ENCODE results near the gene AGRN. TPM values are rescaled to one million over a fixed set of nuclear protein-coding genes. Genes with fewer than 3 reads are reported as not detected.

The AGRN gene
- total RNA-seq, 2 experiments from 2014 or later, result 12.4 to 14.6 TPM

DNA sequence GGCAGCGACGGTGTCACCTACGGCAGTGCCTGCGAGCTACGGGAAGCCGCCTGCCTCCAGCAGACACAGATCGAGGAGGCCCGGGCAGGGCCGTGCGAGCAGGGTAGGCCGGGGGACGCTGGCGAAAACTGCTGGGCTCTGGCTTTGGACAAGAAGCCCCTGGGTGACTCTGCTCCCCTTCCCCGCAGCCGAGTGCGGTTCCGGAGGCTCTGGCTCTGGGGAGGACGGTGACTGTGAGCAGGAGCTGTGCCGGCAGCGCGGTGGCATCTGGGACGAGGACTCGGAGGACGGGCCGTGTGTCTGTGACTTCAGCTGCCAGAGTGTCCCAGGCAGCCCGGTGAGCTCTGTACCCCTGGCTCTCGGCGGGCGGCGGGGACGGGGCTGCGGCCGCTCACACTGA is 24.0 kb downstream of the AGRN start:
- Mint-ChIP-seq H3K4me1 (ENCODE audit: low read depth) (peaks cover 14% of the 10 kb centered on the region), H3K27ac (no peak overlapping the region), H3K27me3 (ENCODE audit: low read depth) (no peaks in the 10 kb centered on the region), H3K9me3 (ENCODE audit: insufficient read depth) (no peaks in the 10 kb centered on the region), H3K36me3 (ENCODE audit: low read depth) (peaks cover 6% of the 10 kb centered on the region), H3K4me3 (no peak overlapping the region)
- DNase-seq (no peak), ATAC-seq (no peak)
- ChIA-PET POLR2A (no interaction called here), CTCF (interaction anchor here (1.6 kb wide), 1 partner anchor 11 kb away, joined by 6 read pairs; no protein-coding TSS in a partner anchor)

DNA sequence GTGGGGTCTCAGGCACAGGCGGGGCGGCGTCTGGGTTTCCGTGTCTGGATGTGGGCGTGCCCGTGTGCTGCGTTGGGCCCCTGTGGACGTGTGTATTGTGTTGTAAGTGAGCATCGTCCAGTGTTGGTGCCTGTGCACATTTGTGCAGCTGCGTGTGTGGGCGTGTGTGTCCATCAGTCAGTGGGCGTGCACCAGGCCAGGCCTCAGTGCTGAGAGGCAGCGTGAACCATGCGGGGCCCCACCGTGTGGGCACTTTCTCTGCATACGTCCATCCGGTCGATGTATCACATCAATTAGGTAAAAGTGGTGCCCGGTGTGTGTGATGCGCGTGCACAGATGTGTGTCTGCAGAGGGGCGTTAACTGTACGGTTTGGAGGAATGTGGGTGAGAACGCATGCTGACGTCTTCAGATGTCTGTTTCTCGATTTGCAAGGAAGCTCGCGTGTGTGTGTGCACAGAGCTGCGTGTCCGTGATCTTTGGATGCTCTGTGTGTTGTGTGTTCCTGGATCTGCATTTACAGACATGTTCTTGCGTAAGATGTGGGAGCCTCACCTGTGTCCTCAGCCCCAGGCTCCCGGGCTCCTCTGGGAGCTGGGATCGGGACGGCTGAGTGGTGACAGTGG is 24.6 kb downstream of the AGRN start:
- H3K36me3 Mint-ChIP-seq (ENCODE audit: low read depth), result peaks cover 6% of the 10 kb centered on the region
- H3K9me3 Mint-ChIP-seq (ENCODE audit: insufficient read depth), result no peaks in the 10 kb centered on the region
- no peaks in the 10 kb centered on the region for H3K27me3 Mint-ChIP-seq (ENCODE audit: low read depth)
- no peak for ATAC-seq
- no peak overlapping the region for H3K4me3 Mint-ChIP-seq
- DNase-seq, result no peak
- ChIA-PET CTCF (interaction anchor here (0.6 to 1.6 kb wide), 2 partner anchors 12 to 15 kb away, joined by 3 to 6 read pairs; no protein-coding TSS in a partner anchor), POLR2A (no interaction called here)
- H3K27ac Mint-ChIP-seq, result no peak overlapping the region
- H3K4me1 Mint-ChIP-seq (ENCODE audit: low read depth), result peaks cover 7% of the 10 kb centered on the region

DNA sequence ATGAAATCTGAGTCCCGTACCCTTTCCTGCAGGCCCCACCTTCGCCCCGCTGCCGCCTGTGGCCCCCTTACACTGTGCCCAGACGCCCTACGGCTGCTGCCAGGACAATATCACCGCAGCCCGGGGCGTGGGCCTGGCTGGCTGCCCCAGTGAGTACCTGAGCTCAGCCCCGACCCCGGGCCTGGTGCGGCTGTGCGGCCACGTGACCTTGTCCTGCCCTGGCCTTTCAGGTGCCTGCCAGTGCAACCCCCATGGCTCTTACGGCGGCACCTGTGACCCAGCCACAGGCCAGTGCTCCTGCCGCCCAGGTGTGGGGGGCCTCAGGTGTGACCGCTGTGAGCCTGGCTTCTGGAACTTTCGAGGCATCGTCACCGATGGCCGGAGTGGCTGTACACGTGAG is 25.2 kb downstream of the AGRN start:
- ChIA-PET POLR2A (no interaction called here), CTCF (interaction anchor here (0.6 to 1.6 kb wide), 2 partner anchors 12 to 14 kb away, joined by 3 to 6 read pairs; no protein-coding TSS in a partner anchor)
- Mint-ChIP-seq H3K27me3 (ENCODE audit: low read depth) (no peaks in the 10 kb centered on the region), H3K9me3 (ENCODE audit: insufficient read depth) (no peaks in the 10 kb centered on the region), H3K27ac (no peak overlapping the region), H3K4me1 (ENCODE audit: low read depth) (peaks cover 2% of the 10 kb centered on the region), H3K4me3 (no peak overlapping the region), H3K36me3 (ENCODE audit: low read depth) (peaks cover 6% of the 10 kb centered on the region)
- ATAC-seq (no peak), DNase-seq (no peak)

DNA sequence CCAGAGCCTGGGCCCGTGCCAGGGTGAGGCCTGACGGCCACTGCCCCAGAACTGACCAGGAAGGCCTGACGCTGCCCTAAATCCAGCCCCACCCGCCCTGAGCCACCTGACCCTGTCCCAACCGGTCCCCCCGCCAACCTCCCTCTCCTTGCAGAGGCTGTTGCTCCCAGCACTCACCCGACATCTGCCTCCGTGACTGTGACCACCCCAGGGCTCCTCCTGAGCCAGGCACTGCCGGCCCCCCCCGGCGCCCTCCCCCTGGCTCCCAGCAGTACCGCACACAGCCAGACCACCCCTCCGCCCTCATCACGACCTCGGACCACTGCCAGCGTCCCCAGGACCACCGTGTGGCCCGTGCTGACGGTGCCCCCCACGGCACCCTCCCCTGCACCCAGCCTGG is 26.3 kb downstream of the AGRN start:
- CTCF ChIA-PET, result no interaction called here
- Mint-ChIP-seq H3K36me3 (ENCODE audit: low read depth) (peaks cover 8% of the 10 kb centered on the region), H3K9me3 (ENCODE audit: insufficient read depth) (no peaks in the 10 kb centered on the region), H3K4me3 (no peak overlapping the region), H3K4me1 (ENCODE audit: low read depth) (no peaks in the 10 kb centered on the region), H3K27ac (no peak overlapping the region), H3K27me3 (ENCODE audit: low read depth) (no peaks in the 10 kb centered on the region)
- POLR2A ChIA-PET, result no interaction called here
- ATAC-seq (no peak), DNase-seq (no peak)

DNA sequence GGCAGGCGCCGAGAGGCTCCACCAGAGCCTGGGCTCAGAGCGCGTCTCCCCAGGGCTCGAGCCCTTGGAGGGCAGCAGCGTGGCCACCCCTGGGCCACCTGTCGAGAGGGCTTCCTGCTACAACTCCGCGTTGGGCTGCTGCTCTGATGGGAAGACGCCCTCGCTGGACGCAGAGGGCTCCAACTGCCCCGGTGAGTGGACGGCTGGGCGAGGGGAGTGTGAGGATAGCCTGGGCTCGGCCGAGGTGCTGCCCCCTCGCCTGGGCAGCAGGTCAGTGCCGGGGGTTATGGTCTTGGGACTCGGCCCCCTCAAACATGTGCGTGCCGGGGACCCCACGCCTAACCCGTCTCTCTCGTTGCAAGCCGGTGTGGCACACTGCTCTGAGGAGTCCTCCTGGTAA is 26.8 kb downstream of the AGRN start:
- Mint-ChIP-seq H3K27me3 (ENCODE audit: low read depth) (no peaks in the 10 kb centered on the region), H3K9me3 (ENCODE audit: insufficient read depth) (no peaks in the 10 kb centered on the region), H3K4me1 (ENCODE audit: low read depth) (no peaks in the 10 kb centered on the region), H3K27ac (no peak overlapping the region), H3K36me3 (ENCODE audit: low read depth) (peaks cover 8% of the 10 kb centered on the region), H3K4me3 (no peak overlapping the region)
- ATAC-seq (no peak), DNase-seq (no peak)
- POLR2A ChIA-PET, result no interaction called here
- CTCF ChIA-PET, result no interaction called here

DNA sequence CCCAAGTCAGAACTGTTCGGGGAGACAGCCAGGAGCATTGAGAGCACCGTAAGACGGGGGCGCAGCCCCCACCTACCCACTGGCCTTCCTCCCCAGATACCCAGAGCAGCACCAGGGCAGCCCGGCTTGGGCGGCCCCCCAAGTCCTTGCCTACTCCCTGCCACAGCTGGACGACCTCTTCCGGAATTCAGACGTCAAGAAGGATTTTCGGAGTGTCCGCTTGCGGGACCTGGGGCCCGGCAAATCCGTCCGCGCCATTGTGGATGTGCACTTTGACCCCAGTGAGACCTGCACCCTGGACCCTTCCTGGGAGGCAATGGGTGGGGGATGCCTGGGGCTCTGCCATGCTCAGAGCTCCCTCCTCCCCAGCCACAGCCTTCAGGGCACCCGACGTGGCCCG is 27.5 kb downstream of the AGRN start:
- Mint-ChIP-seq H3K27ac (no peak overlapping the region), H3K4me3 (no peak overlapping the region), H3K36me3 (ENCODE audit: low read depth) (peaks cover 11% of the 10 kb centered on the region), H3K27me3 (ENCODE audit: low read depth) (no peaks in the 10 kb centered on the region), H3K4me1 (ENCODE audit: low read depth) (no peaks in the 10 kb centered on the region), H3K9me3 (ENCODE audit: insufficient read depth) (no peaks in the 10 kb centered on the region)
- no peak for ATAC-seq
- DNase-seq, result no peak
- ChIA-PET POLR2A (no interaction called here), CTCF (no interaction called here)

DNA sequence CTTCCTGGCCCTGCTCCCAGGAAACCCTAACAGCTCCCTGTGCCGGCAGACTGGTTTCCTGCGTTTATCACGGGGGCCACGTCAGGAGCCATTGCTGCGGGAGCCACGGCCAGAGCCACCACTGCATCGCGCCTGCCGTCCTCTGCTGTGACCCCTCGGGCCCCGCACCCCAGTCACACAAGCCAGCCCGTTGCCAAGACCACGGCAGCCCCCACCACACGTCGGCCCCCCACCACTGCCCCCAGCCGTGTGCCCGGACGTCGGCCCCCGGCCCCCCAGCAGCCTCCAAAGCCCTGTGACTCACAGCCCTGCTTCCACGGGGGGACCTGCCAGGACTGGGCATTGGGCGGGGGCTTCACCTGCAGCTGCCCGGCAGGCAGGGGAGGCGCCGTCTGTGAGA is 28.0 kb downstream of the AGRN start:
- POLR2A ChIA-PET, result no interaction called here
- H3K4me3 Mint-ChIP-seq, result no peak overlapping the region
- H3K27me3 Mint-ChIP-seq (ENCODE audit: low read depth), result no peaks in the 10 kb centered on the region
- CTCF ChIA-PET, result no interaction called here
- H3K9me3 Mint-ChIP-seq (ENCODE audit: insufficient read depth), result no peaks in the 10 kb centered on the region
- ATAC-seq (no peak), DNase-seq (no peak)
- peaks cover 11% of the 10 kb centered on the region for H3K36me3 Mint-ChIP-seq (ENCODE audit: low read depth)
- H3K27ac Mint-ChIP-seq, result no peak overlapping the region
- H3K4me1 Mint-ChIP-seq (ENCODE audit: low read depth), result no peaks in the 10 kb centered on the region

DNA sequence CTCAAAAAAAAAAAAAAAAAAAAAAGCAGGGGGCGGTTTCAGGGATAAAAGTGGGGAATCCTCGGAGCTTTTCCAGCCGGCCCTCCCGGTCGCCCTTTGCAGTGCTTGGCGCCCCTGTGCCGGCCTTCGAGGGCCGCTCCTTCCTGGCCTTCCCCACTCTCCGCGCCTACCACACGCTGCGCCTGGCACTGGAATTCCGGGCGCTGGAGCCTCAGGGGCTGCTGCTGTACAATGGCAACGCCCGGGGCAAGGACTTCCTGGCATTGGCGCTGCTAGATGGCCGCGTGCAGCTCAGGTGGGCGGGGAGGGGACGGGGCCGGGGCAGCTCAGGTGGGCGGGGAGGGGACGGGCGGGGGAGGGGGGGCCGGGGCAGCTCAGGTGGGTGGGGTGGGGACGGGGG is 28.8 kb downstream of the AGRN start:
- Mint-ChIP-seq H3K4me3 (no peak overlapping the region), H3K9me3 (ENCODE audit: insufficient read depth) (no peaks in the 10 kb centered on the region), H3K27me3 (ENCODE audit: low read depth) (no peaks in the 10 kb centered on the region), H3K27ac (no peak overlapping the region), H3K4me1 (ENCODE audit: low read depth) (no peaks in the 10 kb centered on the region), H3K36me3 (ENCODE audit: low read depth) (peaks cover 8% of the 10 kb centered on the region)
- ChIA-PET CTCF (no interaction called here), POLR2A (no interaction called here)
- no peak for DNase-seq
- ATAC-seq, result no peak

DNA sequence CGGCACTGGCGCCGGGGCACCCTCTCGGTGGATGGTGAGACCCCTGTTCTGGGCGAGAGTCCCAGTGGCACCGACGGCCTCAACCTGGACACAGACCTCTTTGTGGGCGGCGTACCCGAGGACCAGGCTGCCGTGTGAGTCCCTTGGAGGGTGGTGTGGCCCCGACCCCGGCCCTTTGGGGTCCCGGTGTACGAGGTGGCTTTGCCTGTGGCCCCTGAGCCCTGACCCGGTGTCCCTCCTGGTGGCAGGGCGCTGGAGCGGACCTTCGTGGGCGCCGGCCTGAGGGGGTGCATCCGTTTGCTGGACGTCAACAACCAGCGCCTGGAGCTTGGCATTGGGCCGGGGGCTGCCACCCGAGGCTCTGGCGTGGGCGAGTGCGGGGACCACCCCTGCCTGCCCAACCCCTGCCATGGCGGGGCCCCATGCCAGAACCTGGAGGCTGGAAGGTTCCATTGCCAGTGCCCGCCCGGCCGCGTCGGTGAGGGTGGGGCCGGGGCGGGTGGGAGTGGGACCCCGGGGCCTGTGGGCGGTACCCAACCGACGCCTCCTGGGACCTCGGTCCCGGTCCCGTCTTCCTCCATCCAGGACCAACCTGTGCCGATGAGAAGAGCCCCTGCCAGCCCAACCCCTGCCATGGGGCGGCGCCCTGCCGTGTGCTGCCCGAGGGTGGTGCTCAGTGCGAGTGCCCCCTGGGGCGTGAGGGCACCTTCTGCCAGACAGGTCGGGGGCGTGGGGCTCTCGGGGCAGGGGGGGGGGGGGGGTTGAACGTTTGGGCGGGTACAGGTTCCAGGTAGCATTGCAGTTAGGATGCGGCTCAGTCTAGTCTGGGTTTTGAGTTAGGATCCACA is 29.6 kb downstream of the AGRN start:
- no peak overlapping the region for H3K4me3 Mint-ChIP-seq
- H3K27me3 Mint-ChIP-seq (ENCODE audit: low read depth), result no peaks in the 10 kb centered on the region
- H3K27ac Mint-ChIP-seq, result no peak overlapping the region
- ATAC-seq (no peak), DNase-seq (no peak)
- POLR2A ChIA-PET, result no interaction called here
- no peaks in the 10 kb centered on the region for H3K4me1 Mint-ChIP-seq (ENCODE audit: low read depth)
- no peaks in the 10 kb centered on the region for H3K9me3 Mint-ChIP-seq (ENCODE audit: insufficient read depth)
- CTCF ChIA-PET, result no interaction called here
- peaks cover 8% of the 10 kb centered on the region for H3K36me3 Mint-ChIP-seq (ENCODE audit: low read depth)

DNA sequence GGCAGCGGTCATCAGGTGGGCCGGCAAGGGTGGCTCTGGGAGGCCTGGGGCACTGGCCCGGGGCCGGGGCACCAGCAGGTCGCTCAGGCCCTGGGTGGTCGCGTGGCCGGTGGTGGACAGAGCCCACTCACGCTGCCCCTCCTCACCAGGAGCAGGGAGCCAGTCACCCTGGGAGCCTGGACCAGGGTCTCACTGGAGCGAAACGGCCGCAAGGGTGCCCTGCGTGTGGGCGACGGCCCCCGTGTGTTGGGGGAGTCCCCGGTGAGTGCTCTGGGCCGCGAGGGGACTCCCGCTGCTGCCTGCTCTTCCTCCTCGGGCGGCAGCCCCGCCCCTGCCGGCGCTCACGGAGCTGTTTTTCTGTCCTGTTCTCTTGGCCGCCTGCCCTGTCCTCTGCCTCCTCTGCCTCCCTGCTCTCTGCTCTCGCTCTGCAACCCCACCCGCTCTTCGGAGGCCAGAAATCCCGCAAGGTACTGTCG is 30.7 kb downstream of the AGRN start:
- ATAC-seq (no peak), DNase-seq (no peak)
- CTCF ChIA-PET, result no interaction called here
- Mint-ChIP-seq H3K9me3 (ENCODE audit: insufficient read depth) (no peaks in the 10 kb centered on the region), H3K27ac (no peak overlapping the region), H3K27me3 (ENCODE audit: low read depth) (no peaks in the 10 kb centered on the region), H3K36me3 (ENCODE audit: low read depth) (peaks cover 8% of the 10 kb centered on the region), H3K4me1 (ENCODE audit: low read depth) (no peaks in the 10 kb centered on the region), H3K4me3 (no peak overlapping the region)
- POLR2A ChIA-PET, result no interaction called here

DNA sequence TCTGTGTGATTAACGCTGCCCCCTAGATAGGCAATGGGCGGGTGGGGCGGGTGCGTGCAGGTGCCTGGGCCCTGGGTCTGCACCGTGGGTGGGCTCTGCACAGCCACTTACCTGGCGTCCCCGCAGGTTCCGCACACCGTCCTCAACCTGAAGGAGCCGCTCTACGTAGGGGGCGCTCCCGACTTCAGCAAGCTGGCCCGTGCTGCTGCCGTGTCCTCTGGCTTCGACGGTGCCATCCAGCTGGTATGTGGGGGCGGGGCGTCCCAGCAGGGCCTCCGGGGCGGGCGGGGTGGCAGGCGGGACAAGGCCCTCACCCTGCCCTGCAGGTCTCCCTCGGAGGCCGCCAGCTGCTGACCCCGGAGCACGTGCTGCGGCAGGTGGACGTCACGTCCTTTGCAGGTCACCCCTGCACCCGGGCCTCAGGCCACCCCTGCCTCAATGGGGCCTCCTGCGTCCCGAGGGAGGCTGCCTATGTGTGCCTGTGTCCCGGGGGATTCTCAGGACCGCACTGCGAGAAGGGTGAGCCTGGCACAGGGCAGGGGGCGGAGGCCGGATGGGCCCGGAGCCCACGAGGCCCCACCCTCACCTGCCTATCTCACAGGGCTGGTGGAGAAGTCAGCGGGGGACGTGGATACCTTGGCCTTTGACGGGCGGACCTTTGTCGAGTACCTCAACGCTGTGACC is 31.3 kb downstream of the AGRN start:
- Mint-ChIP-seq H3K27me3 (ENCODE audit: low read depth) (no peaks in the 10 kb centered on the region), H3K4me1 (ENCODE audit: low read depth) (no peaks in the 10 kb centered on the region), H3K27ac (no peak overlapping the region), H3K4me3 (no peak overlapping the region), H3K36me3 (ENCODE audit: low read depth) (peaks cover 8% of the 10 kb centered on the region), H3K9me3 (ENCODE audit: insufficient read depth) (no peaks in the 10 kb centered on the region)
- ChIA-PET CTCF (no interaction called here), POLR2A (no interaction called here)
- ATAC-seq, result no peak
- no peak for DNase-seq
